ENCODE measurements around the gene MCF2L2. TPM values are rescaled to one million over a fixed set of nuclear protein-coding genes. Genes with fewer than 3 reads are reported as not detected.

Gene MCF2L2
- total and polyA plus RNA-seq, 2 of the 13 experiments (the other 11 are each of a cell fraction or from before 2014, with no cell fraction given) = not detected

- TF ChIP-seq E2F2 (CRISPR knock-in tag; IDR thresholded peaks at IDR 0.05; ENCODE audit: borderline replicate concordance) (0 out of 2 replicates have a peak, but pooled peaks have one; percentile 37), THAP7 (CRISPR knock-in tag; IDR thresholded peaks at IDR 0.05) (no peak), ZNF354B (CRISPR knock-in tag; IDR thresholded peaks at IDR 0.05) (no peak), CBX2 (IDR thresholded peaks at IDR 0.05; ENCODE audit: low read depth, low read length) (no peak), CBX2 (CRISPR knock-in tag; IDR thresholded peaks at IDR 0.05; ENCODE audit: low read depth) (no peak), THAP11 (CRISPR knock-in tag; IDR thresholded peaks at IDR 0.05) (peak; percentile 52; the same call in 1 of the 2 replicates), ZSCAN21 (CRISPR knock-in tag; IDR thresholded peaks at IDR 0.05; ENCODE audit: borderline replicate concordance) (0 out of 2 replicates have a peak, but pooled peaks have one; percentile 22), ZC3H13 (CRISPR knock-in tag; IDR thresholded peaks at IDR 0.05) (no peak), SP4 (CRISPR knock-in tag; IDR thresholded peaks at IDR 0.05) (peak; percentile 43; the same call in 1 of the 2 replicates), HHEX (CRISPR knock-in tag; IDR thresholded peaks at IDR 0.05) (0 out of 2 replicates have a peak, but pooled peaks have one; percentile 10), KLF15 (CRISPR knock-in tag; IDR thresholded peaks at IDR 0.05; ENCODE audit: borderline replicate concordance) (no peak), ZNF235 (CRISPR knock-in tag; IDR thresholded peaks at IDR 0.05; ENCODE audit: borderline replicate concordance) (no peak), FOXA3 (CRISPR knock-in tag; IDR thresholded peaks at IDR 0.05) (peak; percentile 70), U2AF1 (optimal IDR thresholded peaks at IDR 0.05; ENCODE audit: low read depth, low read length) (no peak), GABPB1 (CRISPR knock-in tag; IDR thresholded peaks at IDR 0.05) (no peak), SMARCE1 (IDR thresholded peaks at IDR 0.05; ENCODE audit: borderline replicate concordance) (no peak), YEATS4 (CRISPR knock-in tag; IDR thresholded peaks at IDR 0.05; ENCODE audit: borderline replicate concordance) (peak; percentile 73), ZMYM3 (CRISPR knock-in tag; IDR thresholded peaks at IDR 0.05) (0 out of 2 replicates have a peak, but pooled peaks have one; percentile 21), ZNF451 (CRISPR knock-in tag; IDR thresholded peaks at IDR 0.05) (no peak), ZNF260 (CRISPR knock-in tag; IDR thresholded peaks at IDR 0.05; ENCODE audit: borderline replicate concordance, low read depth) (no peak), RFXANK (CRISPR knock-in tag; IDR thresholded peaks at IDR 0.05) (no peak), BCL6 (CRISPR knock-in tag; IDR thresholded peaks at IDR 0.05) (peak; percentile 88), KDM5A (IDR thresholded peaks at IDR 0.05; ENCODE audit: borderline replicate concordance, low read length) (no peak), SIX4 (CRISPR knock-in tag; IDR thresholded peaks at IDR 0.05) (peak; percentile 26; the same call in 1 of the 2 replicates), ATF1 (CRISPR knock-in tag; IDR thresholded peaks at IDR 0.05) (peak; percentile 32; the same call in 1 of the 2 replicates), ZNF17 (CRISPR knock-in tag; IDR thresholded peaks at IDR 0.05) (no peak), SALL1 (CRISPR knock-in tag; IDR thresholded peaks at IDR 0.05) (peak; percentile 81)
- TF ChIP-seq, protein P1, sequence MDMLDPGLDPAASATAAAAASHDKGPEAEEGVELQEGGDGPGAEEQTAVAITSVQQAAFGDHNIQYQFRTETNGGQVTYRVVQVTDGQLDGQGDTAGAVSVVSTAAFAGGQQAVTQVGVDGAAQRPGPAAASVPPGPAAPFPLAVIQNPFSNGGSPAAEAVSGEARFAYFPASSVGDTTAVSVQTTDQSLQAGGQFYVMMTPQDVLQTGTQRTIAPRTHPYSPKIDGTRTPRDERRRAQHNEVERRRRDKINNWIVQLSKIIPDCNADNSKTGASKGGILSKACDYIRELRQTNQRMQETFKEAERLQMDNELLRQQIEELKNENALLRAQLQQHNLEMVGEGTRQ (IDR thresholded peaks at IDR 0.05; ENCODE audit: low read depth, low read length) = no peak
- TF ChIP-seq, protein P1 (CRISPR knock-in tag; IDR thresholded peaks at IDR 0.05; ENCODE audit: borderline replicate concordance) = peak; percentile 65; the same call in 1 of the 2 replicates
Observed at GRCh38 chr3:183464480-183464879, 36.1 kb upstream of the MCF2L2 start (continued).

Measured in HepG2 (cell line).